C4-2B (cell line): Measurements from ENCODE around the gene ULK1.

ENCODE experiments used
- ZFX ChIP-seq: fragments of 450-650 bp; IDR thresholded peaks from 2 replicates; pipeline ENCODE4 v1.6.1; 2017
- TF ChIP-seq, protein P1 (sequence below): fragments of 450-650 bp; conservative IDR thresholded peaks from 2 replicates; pipeline ENCODE4 v1.5.1; 2017; ENCODE audit warnings: mild to moderate bottlenecking

DNA sequence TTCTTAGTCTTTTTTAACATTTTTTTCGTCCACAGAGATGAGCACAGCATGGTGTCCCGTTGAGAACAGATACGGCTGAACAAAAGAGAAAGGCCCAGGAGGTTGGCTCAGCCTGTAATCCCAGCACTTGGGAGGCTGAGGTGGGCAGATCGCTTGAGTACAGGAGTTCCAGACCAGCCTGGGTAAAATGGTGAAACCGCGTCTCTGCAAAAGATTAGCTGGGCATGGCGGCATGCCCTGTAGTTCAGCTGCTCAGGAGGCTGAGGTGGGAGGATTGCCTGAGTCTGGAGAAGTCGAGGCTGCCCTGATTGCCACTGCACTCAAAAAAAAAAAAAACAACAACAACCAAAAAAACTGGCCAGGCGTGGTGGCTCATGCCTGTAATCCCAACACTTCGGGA, 49.5 kb downstream of the ULK1 start:
- TF ChIP-seq, protein P1, sequence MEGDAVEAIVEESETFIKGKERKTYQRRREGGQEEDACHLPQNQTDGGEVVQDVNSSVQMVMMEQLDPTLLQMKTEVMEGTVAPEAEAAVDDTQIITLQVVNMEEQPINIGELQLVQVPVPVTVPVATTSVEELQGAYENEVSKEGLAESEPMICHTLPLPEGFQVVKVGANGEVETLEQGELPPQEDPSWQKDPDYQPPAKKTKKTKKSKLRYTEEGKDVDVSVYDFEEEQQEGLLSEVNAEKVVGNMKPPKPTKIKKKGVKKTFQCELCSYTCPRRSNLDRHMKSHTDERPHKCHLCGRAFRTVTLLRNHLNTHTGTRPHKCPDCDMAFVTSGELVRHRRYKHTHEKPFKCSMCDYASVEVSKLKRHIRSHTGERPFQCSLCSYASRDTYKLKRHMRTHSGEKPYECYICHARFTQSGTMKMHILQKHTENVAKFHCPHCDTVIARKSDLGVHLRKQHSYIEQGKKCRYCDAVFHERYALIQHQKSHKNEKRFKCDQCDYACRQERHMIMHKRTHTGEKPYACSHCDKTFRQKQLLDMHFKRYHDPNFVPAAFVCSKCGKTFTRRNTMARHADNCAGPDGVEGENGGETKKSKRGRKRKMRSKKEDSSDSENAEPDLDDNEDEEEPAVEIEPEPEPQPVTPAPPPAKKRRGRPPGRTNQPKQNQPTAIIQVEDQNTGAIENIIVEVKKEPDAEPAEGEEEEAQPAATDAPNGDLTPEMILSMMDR, result no peak
- TF ChIP-seq ZFX, result no peak
